GM12891 (cell line): ENCODE measurements around the gene TMEM266.

Experiments
- PAX5 ChIP-seq: IDR thresholded peaks from 2 replicates; pipeline ENCODE4 v1.6.1; 2011; ENCODE audit warnings: low read length, moderate library complexity, mild to moderate bottlenecking; ENCODE audit not compliant: insufficient read depth, severe bottlenecking
- POLR2A ChIP-seq: IDR thresholded peaks from 2 replicates; pipeline ENCODE4 v1.6.1; 2011; ENCODE audit warnings: low read depth, low read length, control low read depth
- POLR2AphosphoS5 ChIP-seq: IDR thresholded peaks from 2 replicates; pipeline ENCODE4 v1.6.1; 2011; ENCODE audit warnings: low read depth, low read length, control low read depth
- POU2F2 ChIP-seq: IDR thresholded peaks from 2 replicates; pipeline ENCODE4 v1.6.1; 2011; ENCODE audit warnings: low read depth, mild to moderate bottlenecking, control low read depth, low read length, moderate library complexity
- SPI1 ChIP-seq: IDR thresholded peaks from 2 replicates; pipeline ENCODE4 v1.6.1; 2011; ENCODE audit warnings: low read depth, low read length, control low read depth
- TAF1 ChIP-seq: IDR thresholded peaks from 2 replicates; pipeline ENCODE4 v1.6.1; 2011; ENCODE audit warnings: low read depth, low read length, control low read depth

DNA sequence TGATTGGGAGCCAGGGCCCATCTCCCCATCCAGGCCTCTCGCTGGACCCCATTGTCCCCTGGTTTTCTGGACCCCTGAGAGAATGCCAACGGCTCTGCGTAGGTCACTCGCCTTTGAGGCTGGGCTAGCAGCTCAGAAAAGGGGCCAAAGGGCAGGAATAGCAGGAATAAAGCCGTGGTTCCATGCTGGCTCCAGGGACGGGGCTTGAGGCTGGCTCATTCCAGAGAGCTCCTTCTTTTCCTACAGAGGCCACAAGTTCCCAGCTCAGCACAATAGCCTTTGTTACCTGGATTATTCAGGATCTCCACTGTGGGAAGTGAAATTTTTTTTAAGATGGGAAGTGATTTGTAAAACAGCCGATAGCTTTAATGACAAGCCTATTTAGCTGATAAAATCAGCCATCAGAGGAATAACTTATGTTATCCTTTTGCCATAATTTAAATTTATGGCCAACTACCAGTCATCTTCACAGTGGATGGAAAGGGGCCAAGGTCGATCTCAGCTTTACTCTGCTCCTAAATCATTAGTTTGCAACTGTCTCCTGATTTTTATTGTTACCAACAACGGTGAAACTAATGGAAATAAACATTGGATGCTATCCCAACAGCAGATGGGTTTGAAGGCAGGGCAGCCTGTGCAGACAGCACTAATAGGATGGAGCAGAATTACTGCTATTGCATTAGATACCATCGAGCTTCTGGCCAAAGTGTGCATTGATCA lies 124.3 kb downstream of the TMEM266 start:
- TF ChIP-seq POLR2A (no peak), POLR2AphosphoS5 (no peak), TAF1 (no peak), SPI1 (no peak), POU2F2 (no peak), PAX5 (no peak)
